H1 (cell line): ENCODE data around the gene LPP.

Experiments used
- CTCF ChIP-seq, 3 experiments: IDR thresholded peaks; 1 replicate in 2 of 3; 2 replicates in 1 of 3; pipeline versions ENCODE4 v1.5.1 to v1.6.1; 2011; ENCODE audit warnings: low read length in 3 of 3, mild to moderate bottlenecking in 3 of 3, inconsistent platforms in 2 of 3, low read depth in 1 of 3, moderate library complexity in 1 of 3; ENCODE audit not compliant: insufficient read depth in 1 of 3; ENCODE audit errors: control extremely low read depth in 1 of 3
- NRF1 ChIP-seq: IDR thresholded peaks from 2 replicates; pipeline ENCODE4 v1.6.1; 2011; ENCODE audit warnings: mild to moderate bottlenecking, low read depth, low read length, improper control_type of control experiment
- POLR2AphosphoS5 ChIP-seq: IDR thresholded peaks from 2 replicates; pipeline ENCODE4 v1.6.1; 2011; ENCODE audit warnings: low read depth, low read length
- RNF2 ChIP-seq: fragments of 200-900, 300-1000 bp; sonication (generic); IDR thresholded peaks from 2 replicates; pipeline ENCODE4 v1.7.1; 2016; ENCODE audit warnings: borderline replicate concordance, low read depth, mild to moderate bottlenecking, antibody characterized with exemption, low read length; ENCODE audit not compliant: poor library complexity, severe bottlenecking; ENCODE audit errors: missing control alignments
- SIX5 ChIP-seq: IDR thresholded peaks from 2 replicates; pipeline ENCODE4 v1.6.1; 2011; ENCODE audit warnings: mild to moderate bottlenecking, low read depth, low read length
- TAF1 ChIP-seq: IDR thresholded peaks from 2 replicates; pipeline ENCODE4 v1.6.1; 2011; ENCODE audit warnings: mild to moderate bottlenecking, low read depth, low read length
- TCF12 ChIP-seq: IDR thresholded peaks from 2 replicates; pipeline ENCODE4 v1.6.1; 2011; ENCODE audit warnings: low read depth, mild to moderate bottlenecking, low read length
- USF2 ChIP-seq: IDR thresholded peaks from 2 replicates; pipeline ENCODE4 v1.6.1; 2011; ENCODE audit warnings: low read length, improper control_type of control experiment

- TF ChIP-seq CTCF (IDR thresholded peaks at IDR 0.05; ENCODE audit: control extremely low read depth in 1 of 3, insufficient read depth in 1 of 3, low read depth in 1 of 3, low read length in 3 of 3) (no peak), SIX5 (no peak), RNF2 (no peak), TAF1 (no peak), POLR2AphosphoS5 (no peak), USF2 (no peak), NRF1 (no peak), TCF12 (no peak)
These were observed 518.9 kb downstream of the LPP start for GRCh38 chr3:188672840-188673239.
